Endothelial cell (in vitro differentiated cells): ENCODE data around the gene PXN. TPM values are rescaled to one million over a fixed set of nuclear protein-coding genes. Genes with fewer than 3 reads are reported as not detected.
A peak's percentile ranks its signal among the peaks of the same experiment; 100 is the strongest.
"Not testable (repeated sequence)": the region's sequence is repeated elsewhere in the genome, so short reads cannot be mapped to it uniquely, and the experiment has no call there.

Experiments used
- DNase-seq: peaks from one replicate; pipeline ENCODE4 v3.0.0; 2021; ENCODE audit warnings: low spot score
- H3K27ac Mint-ChIP-seq: one replicate; pipeline ENCODE4 v1.8.0; 2021; ENCODE audit warnings: mixed read lengths, inconsistent platforms; ENCODE audit not compliant: unreplicated experiment
- H3K27me3 Mint-ChIP-seq: one replicate; pipeline ENCODE4 v1.8.0; 2021; ENCODE audit warnings: mild to moderate bottlenecking, moderate library complexity, mixed read lengths, inconsistent platforms; ENCODE audit not compliant: unreplicated experiment
- H3K36me3 Mint-ChIP-seq: one replicate; pipeline ENCODE4 v1.8.0; 2021; ENCODE audit warnings: mild to moderate bottlenecking, low read depth, mixed read lengths, inconsistent platforms; ENCODE audit not compliant: unreplicated experiment
- H3K4me1 Mint-ChIP-seq: one replicate; pipeline ENCODE4 v1.8.0; 2021; ENCODE audit warnings: mild to moderate bottlenecking, mixed read lengths, inconsistent platforms; ENCODE audit not compliant: unreplicated experiment
- H3K4me3 Mint-ChIP-seq: one replicate; pipeline ENCODE4 v1.8.0; 2021; ENCODE audit warnings: mild to moderate bottlenecking, mixed read lengths, inconsistent platforms; ENCODE audit not compliant: unreplicated experiment
- H3K9me3 Mint-ChIP-seq: one replicate; pipeline ENCODE4 v1.8.0; 2021; ENCODE audit warnings: mixed read lengths, inconsistent platforms; ENCODE audit not compliant: unreplicated experiment
- total RNA-seq: library from RNA; stranded (reverse); fragmentation: NEBNext Ultra II Directional; extraction: Animal tissue kit (Norgen Biotek cat#: 25700); gene quantifications from one replicate; pipeline ENCODE4 v1.2.1, GENCODE V29; 2021; ENCODE audit not compliant: unreplicated experiment
- TF ChIP-seq, protein P1 (sequence below): fragments of 200-600 bp; sonication (generic); IDR thresholded peaks from one replicate; pipeline ENCODE4 v1.5.0; 2021; ENCODE audit warnings: antibody characterized with exemption; ENCODE audit not compliant: unreplicated experiment

Gene PXN
- total RNA-seq, 1 donor from 2014 or later: 227 TPM

DNA sequence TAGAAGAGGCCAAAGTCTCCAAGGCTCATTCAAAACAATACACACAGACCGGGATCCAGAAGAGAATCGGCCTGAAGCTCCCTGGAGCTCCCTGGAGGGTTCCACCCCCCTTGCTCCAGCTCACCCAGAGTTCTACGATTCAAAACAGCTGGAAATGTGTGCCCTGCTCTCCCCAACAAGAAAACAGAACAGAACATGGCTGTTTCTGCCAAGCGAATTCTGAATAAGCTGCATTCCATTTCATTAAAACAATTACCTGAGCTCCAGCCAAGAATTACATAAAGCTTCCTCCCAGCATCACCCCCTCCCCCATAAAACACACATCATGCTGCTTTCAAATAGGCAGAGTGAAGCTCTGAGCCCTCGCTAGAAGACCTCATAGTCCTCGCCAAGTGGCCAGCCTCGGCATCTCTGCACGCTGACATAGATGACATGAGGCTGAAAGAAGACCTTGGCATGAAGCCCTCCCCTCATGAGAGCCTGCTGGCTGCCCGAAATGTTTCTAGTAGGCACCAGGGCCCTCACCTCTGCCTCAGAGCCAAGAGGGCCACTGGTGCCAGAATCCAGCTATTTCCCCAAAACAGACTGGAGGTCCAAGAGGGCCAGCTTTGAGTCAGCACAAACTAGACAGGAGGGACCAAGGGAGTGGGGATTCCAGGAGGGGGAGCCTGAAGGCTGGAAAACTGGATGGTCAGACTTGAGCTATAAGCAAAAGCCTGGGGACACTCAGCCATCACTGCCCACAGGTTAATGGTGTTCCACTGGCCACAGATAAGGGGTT, 8.3 kb downstream of the PXN start:
- Mint-ChIP-seq H3K4me1 (peaks cover 78% of the 10 kb centered on the region), H3K27me3 (peaks cover 1% of the 10 kb centered on the region), H3K36me3 (peaks cover 13% of the 10 kb centered on the region), H3K9me3 (no peaks in the 10 kb centered on the region), H3K4me3 (no peak overlapping the region), H3K27ac (peak overlapping the region; percentile 78)
- TF ChIP-seq, protein P1, sequence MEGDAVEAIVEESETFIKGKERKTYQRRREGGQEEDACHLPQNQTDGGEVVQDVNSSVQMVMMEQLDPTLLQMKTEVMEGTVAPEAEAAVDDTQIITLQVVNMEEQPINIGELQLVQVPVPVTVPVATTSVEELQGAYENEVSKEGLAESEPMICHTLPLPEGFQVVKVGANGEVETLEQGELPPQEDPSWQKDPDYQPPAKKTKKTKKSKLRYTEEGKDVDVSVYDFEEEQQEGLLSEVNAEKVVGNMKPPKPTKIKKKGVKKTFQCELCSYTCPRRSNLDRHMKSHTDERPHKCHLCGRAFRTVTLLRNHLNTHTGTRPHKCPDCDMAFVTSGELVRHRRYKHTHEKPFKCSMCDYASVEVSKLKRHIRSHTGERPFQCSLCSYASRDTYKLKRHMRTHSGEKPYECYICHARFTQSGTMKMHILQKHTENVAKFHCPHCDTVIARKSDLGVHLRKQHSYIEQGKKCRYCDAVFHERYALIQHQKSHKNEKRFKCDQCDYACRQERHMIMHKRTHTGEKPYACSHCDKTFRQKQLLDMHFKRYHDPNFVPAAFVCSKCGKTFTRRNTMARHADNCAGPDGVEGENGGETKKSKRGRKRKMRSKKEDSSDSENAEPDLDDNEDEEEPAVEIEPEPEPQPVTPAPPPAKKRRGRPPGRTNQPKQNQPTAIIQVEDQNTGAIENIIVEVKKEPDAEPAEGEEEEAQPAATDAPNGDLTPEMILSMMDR: no peak
- no peak for DNase-seq

- Mint-ChIP-seq H3K27me3 (peaks cover 1% of the 10 kb centered on the region), H3K4me3 (peak overlapping the region; percentile 37), H3K36me3 (peaks cover 17% of the 10 kb centered on the region), H3K4me1 (peaks cover 74% of the 10 kb centered on the region), H3K9me3 (no peaks in the 10 kb centered on the region), H3K27ac (peak overlapping the region; percentile 95)
- DNase-seq: no peak
- TF ChIP-seq, protein P1: peak; percentile 8
These were observed 10.7 kb downstream of the PXN start for GRCh38 chr12:120254809-120255208.

DNA sequence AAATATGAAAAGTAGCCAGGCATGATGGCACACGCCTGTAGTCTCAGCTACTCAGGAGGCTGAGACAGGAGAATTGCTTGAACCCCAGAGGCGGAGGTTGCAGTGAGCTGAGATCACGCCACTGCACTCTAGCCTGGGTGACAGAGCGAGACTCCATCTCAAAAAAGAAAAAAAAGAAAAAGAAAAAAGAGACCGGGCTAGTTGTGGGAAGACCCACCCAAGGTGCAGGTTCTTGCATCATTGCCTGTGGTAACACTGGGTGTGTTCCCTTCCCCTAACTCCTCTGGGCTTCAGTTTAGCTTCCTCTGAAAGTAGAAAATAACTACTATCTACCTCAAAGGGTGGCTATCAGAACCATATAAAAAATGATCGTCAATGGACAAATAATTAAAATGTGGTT, 12.2 kb downstream of the PXN start:
- not testable (repeated sequence) for DNase-seq, H3K9me3 Mint-ChIP-seq, H3K4me3 Mint-ChIP-seq, H3K27me3 Mint-ChIP-seq
- H3K27ac Mint-ChIP-seq: peak overlapping the region; percentile 75
- peaks cover 20% of the 10 kb centered on the region for H3K36me3 Mint-ChIP-seq
- H3K4me1 Mint-ChIP-seq: peaks cover 77% of the 10 kb centered on the region

GRCh38 chr12:120252071-120252906, 13.2 kb downstream of the PXN start:
- Mint-ChIP-seq H3K4me3 (peak overlapping the region; percentile 12), H3K27ac (peak overlapping the region; percentile 69), H3K9me3 (no peaks in the 10 kb centered on the region), H3K27me3 (peaks cover 5% of the 10 kb centered on the region), H3K4me1 (peaks cover 77% of the 10 kb centered on the region), H3K36me3 (peaks cover 27% of the 10 kb centered on the region)
- TF ChIP-seq, protein P1: no peak
- DNase-seq: no peak

GRCh38 chr12:120251364-120252070, 14.0 kb downstream of the PXN start:
- not testable (repeated sequence) for H3K4me3 Mint-ChIP-seq, H3K27me3 Mint-ChIP-seq, H3K9me3 Mint-ChIP-seq, DNase-seq
- Mint-ChIP-seq H3K36me3 (peaks cover 27% of the 10 kb centered on the region), H3K27ac (peak overlapping the region; percentile 43), H3K4me1 (peaks cover 76% of the 10 kb centered on the region)
